ENCODE results near the gene SLC10A7. TPM values are rescaled to one million over a fixed set of nuclear protein-coding genes. Genes with fewer than 3 reads are reported as not detected.
A peak's percentile ranks its signal among the peaks of the same experiment; 100 is the strongest.

The SLC10A7 gene
- total RNA-seq, 2 donors from 2014 or later = 16.9 to 18.0 TPM

- DNase-seq (ENCODE audit: low spot score in 2 of 2) = no peak
- peak in 1 of 2 donors; percentile 7 for ATAC-seq
- no peaks in the 10 kb centered on the region for H3K36me3 Mint-ChIP-seq
- H3K27ac Mint-ChIP-seq = peak overlapping the region in 1 of 2 donors; percentile 59
- H3K9me3 Mint-ChIP-seq = peaks cover 0 to 3% of the 10 kb centered on the region in 2 donors
These were observed 275.9 kb downstream of the SLC10A7 start for GRCh38 chr4:146245850-146246249.

DNA sequence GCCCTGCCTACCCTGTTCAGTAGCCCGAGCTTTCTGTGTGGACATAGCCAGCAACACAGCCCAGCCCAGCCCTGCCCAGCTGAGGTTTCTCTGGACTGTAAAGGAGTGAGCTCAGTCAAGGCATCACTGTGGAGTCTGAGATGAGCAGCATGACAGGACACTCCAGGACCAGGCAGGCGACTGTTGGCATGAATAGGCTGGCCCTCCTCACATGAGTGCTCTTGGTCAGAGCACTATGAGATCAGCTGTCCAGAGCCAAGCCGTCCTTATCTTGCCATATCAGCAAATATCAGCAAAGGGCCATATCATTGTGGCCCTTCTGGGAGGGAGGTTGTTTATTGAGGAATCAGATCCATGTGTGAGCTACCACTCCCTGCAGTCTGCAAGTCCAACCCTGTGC, 276.5 kb downstream of the SLC10A7 start:
- no peak for DNase-seq (ENCODE audit: low spot score in 2 of 2)
- ATAC-seq = no peak
- Mint-ChIP-seq H3K36me3 (no peaks in the 10 kb centered on the region), H3K27ac (peak overlapping the region in 1 of 2 donors; percentile 59), H3K9me3 (peaks cover 0 to 3% of the 10 kb centered on the region in 2 donors)

GRCh38 chr4:146244496-146244895, 277.2 kb downstream of the SLC10A7 start:
- H3K27ac Mint-ChIP-seq = peak overlapping the region in 1 of 2 donors; percentile 59
- ATAC-seq (no peak), DNase-seq (ENCODE audit: low spot score in 2 of 2) (no peak)
- peaks cover 0 to 3% of the 10 kb centered on the region in 2 donors for H3K9me3 Mint-ChIP-seq
- H3K36me3 Mint-ChIP-seq = no peaks in the 10 kb centered on the region

DNA sequence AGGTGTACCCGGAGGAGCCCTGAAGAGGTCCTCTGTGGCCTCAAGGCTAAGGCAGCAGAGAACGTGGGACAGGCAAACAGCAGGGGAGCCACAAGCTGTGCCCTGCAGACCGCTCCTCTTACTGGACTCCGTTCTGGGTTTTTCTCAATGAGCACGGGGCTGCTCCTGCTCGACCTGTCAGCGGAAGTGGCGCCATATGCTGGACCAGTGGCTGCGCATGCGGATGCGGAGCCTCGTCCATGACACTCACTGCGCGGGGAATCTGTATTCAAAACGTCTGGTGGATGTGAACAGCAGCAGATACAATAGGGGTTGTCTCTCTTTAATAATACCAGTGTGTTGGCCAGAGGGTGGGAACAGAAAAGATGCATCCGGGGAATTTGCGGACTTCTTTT, 277.9 kb downstream of the SLC10A7 start:
- Mint-ChIP-seq H3K27ac (peak overlapping the region; percentile 81 to 84), H3K36me3 (no peaks in the 10 kb centered on the region), H3K9me3 (peaks cover 0 to 3% of the 10 kb centered on the region in 2 donors)
- DNase-seq (ENCODE audit: low spot score in 2 of 2) (no peak), ATAC-seq (no peak)

GRCh38 chr4:146243141-146243882, 278.4 kb downstream of the SLC10A7 start:
- Mint-ChIP-seq H3K9me3 (peaks cover 0 to under 1% of the 10 kb centered on the region in 2 donors), H3K36me3 (no peaks in the 10 kb centered on the region), H3K27ac (peak overlapping the region; percentile 81 to 84)
- peak; percentile 69 to 70 for DNase-seq (ENCODE audit: low spot score in 2 of 2)
- peak; percentile 79 to 82 for ATAC-seq

- no peak overlapping the region for H3K27ac Mint-ChIP-seq
- H3K9me3 Mint-ChIP-seq = no peaks in the 10 kb centered on the region
- H3K36me3 Mint-ChIP-seq = no peaks in the 10 kb centered on the region
- ATAC-seq (no peak), DNase-seq (ENCODE audit: low spot score in 2 of 2) (no peak)
These were observed 283.6 kb downstream of the SLC10A7 start for GRCh38 chr4:146238107-146238506.

- Mint-ChIP-seq H3K9me3 (peaks cover 0 to 6% of the 10 kb centered on the region in 2 donors), H3K36me3 (no peaks in the 10 kb centered on the region), H3K27ac (no peak overlapping the region)
- ATAC-seq (no peak), DNase-seq (ENCODE audit: low spot score in 2 of 2) (no peak)
These were observed 284.6 kb downstream of the SLC10A7 start for GRCh38 chr4:146237092-146237491.

GRCh38 chr4:146236216-146236615, 285.5 kb downstream of the SLC10A7 start:
- no peak overlapping the region for H3K27ac Mint-ChIP-seq
- ATAC-seq = no peak
- peaks cover 0 to 11% of the 10 kb centered on the region in 2 donors for H3K9me3 Mint-ChIP-seq
- H3K36me3 Mint-ChIP-seq = no peaks in the 10 kb centered on the region
- DNase-seq (ENCODE audit: low spot score in 2 of 2) = no peak

DNA sequence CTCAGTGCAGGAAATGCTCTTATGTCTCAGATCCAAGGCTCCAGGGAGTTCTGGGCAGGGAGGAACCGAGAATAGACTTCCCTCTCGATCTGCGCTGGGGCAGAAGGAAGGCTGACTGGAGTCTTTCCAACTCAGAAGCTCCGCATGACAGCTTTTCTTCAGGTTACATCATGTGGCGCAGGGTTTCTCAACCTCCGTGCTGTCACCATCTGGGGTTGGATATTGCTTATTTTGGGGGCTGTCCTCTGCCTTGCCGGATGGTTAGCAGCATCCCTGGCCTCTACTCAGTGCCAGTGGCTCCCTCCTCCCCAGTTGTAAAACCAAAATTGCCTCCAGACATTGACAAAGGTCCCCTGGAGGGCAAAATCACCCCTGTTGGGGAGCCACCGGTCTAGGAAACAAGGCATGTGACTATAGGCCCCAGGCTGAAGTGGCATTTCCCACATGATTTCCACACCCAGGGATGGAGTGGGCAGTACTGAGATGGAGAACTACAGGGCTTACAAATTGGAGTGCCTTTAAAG, 286.0 kb downstream of the SLC10A7 start:
- no peak for DNase-seq (ENCODE audit: low spot score in 2 of 2)
- peaks cover 0 to 11% of the 10 kb centered on the region in 2 donors for H3K9me3 Mint-ChIP-seq
- H3K36me3 Mint-ChIP-seq = no peaks in the 10 kb centered on the region
- ATAC-seq = no peak
- H3K27ac Mint-ChIP-seq = no peak overlapping the region

DNA sequence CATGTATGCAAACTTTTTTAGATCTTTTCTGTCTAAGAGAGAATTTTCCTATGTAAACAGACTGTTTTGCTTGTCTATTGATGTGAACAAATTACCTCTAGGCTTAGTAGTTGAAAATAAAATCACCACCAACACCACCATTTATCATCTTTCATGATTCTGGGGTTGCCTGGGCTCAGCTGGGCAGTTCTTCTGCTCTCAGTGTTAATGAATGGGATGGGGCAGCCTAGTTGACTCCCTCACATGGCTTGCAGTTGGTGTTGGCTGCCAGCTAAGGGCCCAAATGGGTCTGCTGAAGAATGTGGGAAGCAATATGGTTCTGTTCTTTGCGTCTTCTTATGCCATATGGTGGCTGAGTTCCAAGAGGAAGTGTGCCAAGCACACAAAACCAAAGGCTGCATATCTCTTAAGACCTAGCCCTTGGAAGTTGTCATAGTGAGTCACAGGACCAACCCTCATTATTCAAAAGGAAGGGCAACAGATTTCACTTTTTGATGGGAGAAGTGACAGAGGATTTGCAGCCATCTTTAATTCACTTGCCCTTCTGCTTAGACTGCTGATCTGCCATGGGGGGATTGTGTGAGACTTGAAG, 289.5 kb downstream of the SLC10A7 start:
- ATAC-seq (no peak), DNase-seq (ENCODE audit: low spot score in 2 of 2) (no peak)
- H3K9me3 Mint-ChIP-seq = peaks cover 0 to 11% of the 10 kb centered on the region in 2 donors
- no peak overlapping the region for H3K27ac Mint-ChIP-seq
- H3K36me3 Mint-ChIP-seq = no peaks in the 10 kb centered on the region

GRCh38 chr4:146229406-146229805, 292.3 kb downstream of the SLC10A7 start:
- Mint-ChIP-seq H3K27ac (peak overlapping the region in 1 of 2 donors; percentile 33), H3K36me3 (no peaks in the 10 kb centered on the region), H3K9me3 (peaks cover 0 to 11% of the 10 kb centered on the region in 2 donors)
- ATAC-seq = no peak
- no peak for DNase-seq (ENCODE audit: low spot score in 2 of 2)

GRCh38 chr4:146224326-146224966, 297.3 kb downstream of the SLC10A7 start:
- no peak for DNase-seq (ENCODE audit: low spot score in 2 of 2)
- H3K36me3 Mint-ChIP-seq = no peaks in the 10 kb centered on the region
- H3K9me3 Mint-ChIP-seq = no peaks in the 10 kb centered on the region
- ATAC-seq = no peak
- H3K27ac Mint-ChIP-seq = no peak overlapping the region

- H3K9me3 Mint-ChIP-seq = no peaks in the 10 kb centered on the region
- DNase-seq (ENCODE audit: low spot score in 2 of 2) = no peak
- no peaks in the 10 kb centered on the region for H3K36me3 Mint-ChIP-seq
- no peak overlapping the region for H3K27ac Mint-ChIP-seq
- ATAC-seq = no peak
These were observed 299.4 kb downstream of the SLC10A7 start for GRCh38 chr4:146222313-146222712.

DNA sequence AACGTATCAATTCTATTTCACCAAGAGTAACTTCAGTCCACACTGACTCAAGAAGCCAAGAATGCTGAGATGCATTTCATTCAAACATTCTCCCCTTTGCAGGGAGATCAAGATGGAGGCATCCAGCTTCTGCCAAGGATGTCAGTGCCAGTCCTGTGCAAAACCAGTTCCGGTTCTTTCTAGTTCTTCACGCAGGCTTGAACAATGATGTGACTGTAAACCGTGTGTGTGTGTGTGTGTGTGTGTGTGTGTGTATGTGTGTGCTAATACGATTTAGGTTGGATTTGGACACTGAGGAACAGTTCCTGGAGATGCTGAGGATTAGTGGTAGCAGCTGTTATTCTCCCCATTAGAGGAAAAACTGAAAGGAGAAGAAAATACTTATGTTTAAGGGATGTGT, 307.5 kb downstream of the SLC10A7 start, which contains the start of gene REELD1:
REELD1 (plus strand) TSS at position 301 of the 400 bp plus-strand sequence. CDS start 2,415 bp downstream, outside the sequence.
- Mint-ChIP-seq H3K27ac (no peak within 1 kb of the TSS), H3K9me3 (no peaks in the 10 kb centered on the region), H3K36me3 (no peaks in the 10 kb centered on the region)
- DNase-seq (ENCODE audit: low spot score in 2 of 2) (no peak), ATAC-seq (no peak)

- DNase-seq (ENCODE audit: low spot score in 2 of 2) = no peak
- Mint-ChIP-seq H3K36me3 (no peaks in the 10 kb centered on the region), H3K27ac (no peak overlapping the region), H3K9me3 (no peaks in the 10 kb centered on the region)
- ATAC-seq = no peak
These were observed 309.0 kb downstream of the SLC10A7 start for GRCh38 chr4:146212781-146213180.

- H3K36me3 Mint-ChIP-seq = no peaks in the 10 kb centered on the region
- H3K27ac Mint-ChIP-seq = no peak overlapping the region
- ATAC-seq (no peak), DNase-seq (ENCODE audit: low spot score in 2 of 2) (no peak)
- no peaks in the 10 kb centered on the region for H3K9me3 Mint-ChIP-seq
These were observed 310.3 kb downstream of the SLC10A7 start for GRCh38 chr4:146211440-146211839.

DNA sequence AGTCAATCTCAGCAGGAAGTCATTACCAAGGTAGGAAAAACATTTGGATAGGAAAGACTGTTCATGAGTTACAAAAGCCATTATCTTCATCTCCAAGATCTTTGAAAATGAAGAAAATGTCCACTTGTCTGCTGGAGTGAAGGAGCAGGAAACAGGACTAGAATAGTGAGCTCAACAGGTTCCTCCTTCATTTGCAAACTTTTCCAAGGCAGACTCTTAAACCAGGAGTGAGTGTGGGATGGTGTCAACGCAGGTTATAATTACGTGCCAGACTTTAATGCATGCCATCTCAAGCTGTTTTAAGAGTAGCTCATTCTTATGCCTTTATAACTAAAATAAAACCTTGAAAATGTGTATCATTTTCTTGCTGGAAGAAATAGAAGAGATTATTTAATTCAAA, 310.9 kb downstream of the SLC10A7 start:
- Mint-ChIP-seq H3K9me3 (no peaks in the 10 kb centered on the region), H3K27ac (no peak overlapping the region), H3K36me3 (no peaks in the 10 kb centered on the region)
- ATAC-seq (no peak), DNase-seq (ENCODE audit: low spot score in 2 of 2) (no peak)
